Measurements from ENCODE around the gene CAPN11.
"Not testable (repeated sequence)": the region's sequence is repeated elsewhere in the genome, so short reads cannot be mapped to it uniquely, and the experiment has no call there.

CAPN11 gene

GRCh38 chr6:44181784-44182183 lies 23.2 kb downstream of the CAPN11 start:
- DNase-seq (ENCODE audit: low read depth): not testable (repeated sequence)

GRCh38 chr6:44182911-44183390 lies 24.3 kb downstream of the CAPN11 start:
- no peak for DNase-seq (ENCODE audit: low read depth)

GRCh38 chr6:44183783-44184182 lies 25.2 kb downstream of the CAPN11 start:
- DNase-seq (ENCODE audit: low read depth): no peak

- DNase-seq (ENCODE audit: low read depth): not testable (repeated sequence)
Measured at GRCh38 chr6:44185356-44185755, 26.7 kb downstream of the CAPN11 start.

GRCh38 chr6:44185953-44186634 lies 27.5 kb downstream of the CAPN11 start:
- DNase-seq (ENCODE audit: low read depth): no peak

GRCh38 chr6:44186635-44187025 lies 28.0 kb downstream of the CAPN11 start:
- no peak for DNase-seq (ENCODE audit: low read depth)

GRCh38 chr6:44188819-44189218 lies 30.2 kb downstream of the CAPN11 start:
- DNase-seq (ENCODE audit: low read depth): no peak

GRCh38 chr6:44189257-44189656 lies 30.6 kb downstream of the CAPN11 start:
- DNase-seq (ENCODE audit: low read depth): no peak

- no peak for DNase-seq (ENCODE audit: low read depth)
Measured at GRCh38 chr6:44190715-44191114, 32.1 kb downstream of the CAPN11 start.

- DNase-seq (ENCODE audit: low read depth): no peak
Measured at GRCh38 chr6:44192428-44193041, 33.9 kb downstream of the CAPN11 start.

GRCh38 chr6:44193307-44193910 lies 34.8 kb downstream of the CAPN11 start:
- DNase-seq (ENCODE audit: low read depth): no peak

- no peak for DNase-seq (ENCODE audit: low read depth)
Measured at GRCh38 chr6:44194326-44194725, 35.7 kb downstream of the CAPN11 start.

GRCh38 chr6:44196351-44196750 lies 37.7 kb downstream of the CAPN11 start:
- DNase-seq (ENCODE audit: low read depth): not testable (repeated sequence)

- no peak for DNase-seq (ENCODE audit: low read depth)
Measured at GRCh38 chr6:44198684-44199083, 40.1 kb downstream of the CAPN11 start.

- no peak for DNase-seq (ENCODE audit: low read depth)
Measured at GRCh38 chr6:44199883-44200282, 41.3 kb downstream of the CAPN11 start.

GRCh38 chr6:44201200-44201599 lies 42.6 kb downstream of the CAPN11 start:
- no peak for DNase-seq (ENCODE audit: low read depth)

- no peak for DNase-seq (ENCODE audit: low read depth)
Measured at GRCh38 chr6:44201638-44202303, 43.2 kb downstream of the CAPN11 start.

GRCh38 chr6:44202332-44202971 lies 43.8 kb downstream of the CAPN11 start:
- no peak for DNase-seq (ENCODE audit: low read depth)

GRCh38 chr6:44202972-44203750 lies 44.5 kb downstream of the CAPN11 start:
- no peak for DNase-seq (ENCODE audit: low read depth)

GRCh38 chr6:44203955-44204354 lies 45.3 kb downstream of the CAPN11 start:
- no peak for DNase-seq (ENCODE audit: low read depth)

GRCh38 chr6:44207966-44208365 lies 49.3 kb downstream of the CAPN11 start:
- no peak for DNase-seq (ENCODE audit: low read depth)
